Chondrocyte (in vitro differentiated cells): Measurements from ENCODE around the gene APOC4. TPM values are rescaled to one million over a fixed set of nuclear protein-coding genes. Genes with fewer than 3 reads are reported as not detected.

ENCODE experiments used
- DNase-seq: peaks from one replicate; pipeline ENCODE4 v3.0.0; 2021; ENCODE audit warnings: mixed read lengths, low spot score
- H3K27ac Mint-ChIP-seq: one replicate; pipeline ENCODE4 v1.8.0; 2021; ENCODE audit warnings: mild to moderate bottlenecking, moderate library complexity, mixed read lengths; ENCODE audit not compliant: unreplicated experiment
- H3K27me3 Mint-ChIP-seq: 2 replicates; pipeline ENCODE4 v1.8.0; 2021; ENCODE audit warnings: low read depth, mixed read lengths
- H3K36me3 Mint-ChIP-seq: 2 replicates; pipeline ENCODE4 v1.8.0; 2021; ENCODE audit warnings: low read depth, mixed read lengths
- H3K4me1 Mint-ChIP-seq: 2 replicates; pipeline ENCODE4 v1.8.0; 2021; ENCODE audit warnings: low read depth, mild to moderate bottlenecking, mixed read lengths
- H3K4me3 Mint-ChIP-seq: one replicate; pipeline ENCODE4 v1.8.0; 2021; ENCODE audit warnings: mild to moderate bottlenecking, moderate library complexity, mixed read lengths; ENCODE audit not compliant: unreplicated experiment
- H3K9me3 Mint-ChIP-seq: 2 replicates; pipeline ENCODE4 v1.8.0; 2021; ENCODE audit warnings: low read depth, mixed read lengths
- CTCF ChIP-seq: fragments of 200-600 bp; sonication (generic); IDR thresholded peaks from 2 replicates; pipeline ENCODE4 v1.5.0; 2021; ENCODE audit warnings: antibody characterized with exemption, mild to moderate bottlenecking, moderate library complexity
- total RNA-seq: library from RNA; stranded (reverse); gene quantifications from 3 replicates; pipeline ENCODE4 v1.2.1, GENCODE V29; 2021

APOC4 gene
- total RNA-seq, 1 donor from 2014 or later = not detected

- no peak overlapping the region for H3K4me3 Mint-ChIP-seq
- DNase-seq = no peak
- no peaks in the 10 kb centered on the region for H3K9me3 Mint-ChIP-seq
- H3K27me3 Mint-ChIP-seq = no peaks in the 10 kb centered on the region
- H3K4me1 Mint-ChIP-seq = peaks cover 12% of the 10 kb centered on the region
- TF ChIP-seq CTCF = no peak
- H3K27ac Mint-ChIP-seq = no peak overlapping the region
- no peaks in the 10 kb centered on the region for H3K36me3 Mint-ChIP-seq
Observed at GRCh38 chr19:44949550-44949949, 7.5 kb downstream of the APOC4 start.

GRCh38 chr19:44951179-44952159 lies 9.4 kb downstream of the APOC4 start:
- H3K27me3 Mint-ChIP-seq = no peaks in the 10 kb centered on the region
- no peaks in the 10 kb centered on the region for H3K36me3 Mint-ChIP-seq
- peaks cover 22% of the 10 kb centered on the region for H3K4me1 Mint-ChIP-seq
- DNase-seq = no peak
- H3K9me3 Mint-ChIP-seq = no peaks in the 10 kb centered on the region
- peak overlapping the region; percentile 33 for H3K4me3 Mint-ChIP-seq
- peak; percentile 97 for TF ChIP-seq CTCF
- H3K27ac Mint-ChIP-seq = peak overlapping the region; percentile 87

GRCh38 chr19:44954278-44954648 lies 12.2 kb downstream of the APOC4 start:
- H3K4me1 Mint-ChIP-seq = peaks cover 41% of the 10 kb centered on the region
- H3K27ac Mint-ChIP-seq = peak overlapping the region; percentile 99
- no peaks in the 10 kb centered on the region for H3K27me3 Mint-ChIP-seq
- H3K4me3 Mint-ChIP-seq = peak overlapping the region; percentile 97
- H3K36me3 Mint-ChIP-seq = no peaks in the 10 kb centered on the region
- DNase-seq = no peak
- H3K9me3 Mint-ChIP-seq = no peaks in the 10 kb centered on the region
- no peak for TF ChIP-seq CTCF

DNA sequence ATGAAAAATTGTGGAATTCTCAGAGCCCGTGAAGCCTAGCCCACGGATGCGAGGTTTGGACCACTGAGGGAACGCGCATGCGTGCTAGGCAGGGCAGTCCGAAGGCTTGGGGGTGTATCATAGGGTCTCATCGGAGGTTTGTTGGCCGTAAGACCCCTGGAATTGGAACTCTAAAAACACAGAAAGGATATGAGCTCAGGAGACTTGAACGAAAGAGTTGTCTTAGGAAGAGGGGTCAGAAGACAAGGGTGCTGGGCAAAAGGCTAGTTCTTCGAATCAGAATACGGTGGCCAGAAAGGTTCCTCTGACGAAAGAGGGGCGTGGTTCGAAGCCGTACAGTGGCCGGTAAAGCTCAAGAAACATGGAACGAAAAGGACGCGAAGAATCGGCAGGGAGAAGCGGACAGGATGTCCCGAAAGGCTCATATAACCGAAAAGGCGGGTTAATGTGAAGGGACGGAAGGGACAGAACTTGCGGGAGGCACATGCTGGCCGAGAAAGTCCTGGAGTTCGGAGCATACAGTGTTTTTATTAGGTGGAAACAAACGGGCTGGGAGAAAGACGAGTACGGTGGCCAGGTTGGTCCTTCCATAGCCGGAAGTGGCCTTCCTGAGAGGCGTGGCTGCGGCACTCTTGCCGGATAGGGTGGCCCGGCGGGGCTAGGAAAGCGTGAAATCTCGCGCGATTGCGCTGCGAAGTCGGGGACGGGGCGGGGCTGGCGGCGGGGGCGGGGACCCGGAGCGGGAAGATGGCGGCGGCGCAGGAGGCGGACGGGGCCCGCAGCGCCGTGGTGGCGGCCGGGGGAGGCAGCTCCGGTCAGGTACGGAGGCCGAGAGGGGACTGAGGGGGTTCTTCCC lies 12.8 kb downstream of the APOC4 start, which contains the start of gene CLPTM1:
TSS of gene CLPTM1 (plus strand) at position 732 of the 856 bp plus-strand sequence. CDS start at position 748, 16 bp downstream.
- Mint-ChIP-seq H3K36me3 (no peaks in the 10 kb centered on the region), H3K27ac (peak within 1 kb of the TSS; percentile 99), H3K27me3 (no peaks in the 10 kb centered on the region), H3K4me3 (peak within 1 kb of the TSS; percentile 97), H3K9me3 (no peaks in the 10 kb centered on the region), H3K4me1 (peaks cover 44% of the 10 kb centered on the region)
- peak; percentile 10 for TF ChIP-seq CTCF
- DNase-seq = peak; percentile 98
